Lower leg skin (tissue), 4 donors: ENCODE measurements around the gene THAP7. TPM values are rescaled to one million over a fixed set of nuclear protein-coding genes. Genes with fewer than 3 reads are reported as not detected.

Experiments
- DNase-seq, 2 donors: peaks; one replicate each; pipeline ENCODE4 v3.0.0-alpha.2; 2019; ENCODE audit warnings: low spot score in 2 of 2
- H3K4me3 ChIP-seq: fragments of 200-600 bp; sonication (generic); 2 replicates; pipeline ENCODE4 v1.5.1; 2017; ENCODE audit warnings: mild to moderate bottlenecking, low read depth; ENCODE audit not compliant: poor library complexity, severe bottlenecking
- POLR2A ChIP-seq, 2 donors: fragments of 450-650 bp; IDR thresholded peaks; one replicate each; pipeline ENCODE4 v1.6.1; 2016 to 2017; ENCODE audit warnings: antibody characterized with exemption in 2 of 2, mild to moderate bottlenecking in 1 of 2, moderate library complexity in 1 of 2
- WGBS, 2 donors: methylation state at CpG; one replicate each; pipeline ENCODE4 v1.1.5; 2018; 5-methylcytosine and 5-hydroxymethylcytosine counted together
- intact Hi-C: fragments of 100-400 bp; cut with DNase I; formaldehyde crosslinking; loops from one replicate; pipeline ENCODE4 v1.15.0; 2023; ENCODE audit warnings: low total_unique reads
- total RNA-seq, 4 donors: library from RNA; depleted of rRNA; stranded (reverse); fragments of >200 nt; gene quantifications; one replicate each; pipeline ENCODE4 v1.1.0, GENCODE V29; 2016
- TF ChIP-seq, protein P1 (sequence below), 3 donors: fragments of 450-650 bp; IDR thresholded peaks; one replicate each; pipeline ENCODE4 v1.5.1; 2016; ENCODE audit warnings: antibody characterized with exemption in 3 of 3, mild to moderate bottlenecking in 3 of 3, moderate library complexity in 2 of 3

The THAP7 gene
- total RNA-seq, 4 donors from 2014 or later = 23.3 to 48.2 (median 45.1) TPM

DNA sequence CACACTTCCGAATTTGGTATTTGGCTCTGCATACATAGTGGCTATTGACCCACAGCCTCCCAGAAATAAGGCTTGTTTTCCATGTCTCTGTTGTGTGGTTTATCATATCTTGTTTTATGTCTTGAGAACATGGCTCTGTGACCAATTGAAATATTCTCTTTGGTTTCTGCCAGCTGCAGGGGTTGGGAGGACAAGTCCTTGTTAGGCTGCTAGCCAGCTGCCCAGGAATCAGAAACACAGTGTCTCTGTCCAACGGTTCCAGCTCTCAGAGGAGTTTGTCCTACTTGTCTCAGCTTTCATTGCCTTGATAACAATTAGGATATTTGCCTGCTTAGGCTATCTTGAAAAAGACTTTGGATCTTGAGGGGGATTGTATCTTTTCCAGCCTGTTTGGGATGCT lies 36.5 kb upstream of the THAP7 start:
- intact Hi-C loops = no loop called here
- WGBS, 2 donors = 29 to 39% methylated on average over 2 of the region's 2 CpGs
- TF ChIP-seq POLR2A (IDR thresholded peaks at IDR 0.05) = no peak
- TF ChIP-seq, protein P1, sequence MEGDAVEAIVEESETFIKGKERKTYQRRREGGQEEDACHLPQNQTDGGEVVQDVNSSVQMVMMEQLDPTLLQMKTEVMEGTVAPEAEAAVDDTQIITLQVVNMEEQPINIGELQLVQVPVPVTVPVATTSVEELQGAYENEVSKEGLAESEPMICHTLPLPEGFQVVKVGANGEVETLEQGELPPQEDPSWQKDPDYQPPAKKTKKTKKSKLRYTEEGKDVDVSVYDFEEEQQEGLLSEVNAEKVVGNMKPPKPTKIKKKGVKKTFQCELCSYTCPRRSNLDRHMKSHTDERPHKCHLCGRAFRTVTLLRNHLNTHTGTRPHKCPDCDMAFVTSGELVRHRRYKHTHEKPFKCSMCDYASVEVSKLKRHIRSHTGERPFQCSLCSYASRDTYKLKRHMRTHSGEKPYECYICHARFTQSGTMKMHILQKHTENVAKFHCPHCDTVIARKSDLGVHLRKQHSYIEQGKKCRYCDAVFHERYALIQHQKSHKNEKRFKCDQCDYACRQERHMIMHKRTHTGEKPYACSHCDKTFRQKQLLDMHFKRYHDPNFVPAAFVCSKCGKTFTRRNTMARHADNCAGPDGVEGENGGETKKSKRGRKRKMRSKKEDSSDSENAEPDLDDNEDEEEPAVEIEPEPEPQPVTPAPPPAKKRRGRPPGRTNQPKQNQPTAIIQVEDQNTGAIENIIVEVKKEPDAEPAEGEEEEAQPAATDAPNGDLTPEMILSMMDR (IDR thresholded peaks at IDR 0.05) = no peak
- DNase-seq = no peak
- no peak overlapping the region for H3K4me3 ChIP-seq

DNA sequence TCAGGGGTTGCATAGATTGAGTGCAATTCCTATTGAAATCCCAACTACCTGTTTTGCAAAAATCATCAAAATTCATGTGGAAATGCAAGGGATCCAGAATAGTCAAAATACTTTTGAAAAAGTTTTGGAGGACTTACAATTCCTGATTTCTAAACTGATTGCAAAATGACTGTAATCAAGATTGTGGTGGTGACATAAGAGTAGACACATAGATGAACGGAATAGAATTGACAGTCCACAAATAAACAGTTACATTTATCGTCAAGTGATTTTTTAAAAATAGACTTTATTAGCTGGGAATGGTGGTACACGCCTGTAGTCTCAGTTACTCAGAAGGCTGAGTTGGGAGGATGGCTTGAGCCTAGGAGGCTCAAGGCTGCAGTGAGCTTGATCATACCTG lies 33.1 kb upstream of the THAP7 start:
- no peak overlapping the region for H3K4me3 ChIP-seq
- no peak for TF ChIP-seq POLR2A (IDR thresholded peaks at IDR 0.05)
- TF ChIP-seq, protein P1 (IDR thresholded peaks at IDR 0.05) = no peak
- 88 to 89% methylated on average over 3 of the region's 3 CpGs for WGBS, 2 donors
- DNase-seq = no peak
- intact Hi-C loops = no loop called here

DNA sequence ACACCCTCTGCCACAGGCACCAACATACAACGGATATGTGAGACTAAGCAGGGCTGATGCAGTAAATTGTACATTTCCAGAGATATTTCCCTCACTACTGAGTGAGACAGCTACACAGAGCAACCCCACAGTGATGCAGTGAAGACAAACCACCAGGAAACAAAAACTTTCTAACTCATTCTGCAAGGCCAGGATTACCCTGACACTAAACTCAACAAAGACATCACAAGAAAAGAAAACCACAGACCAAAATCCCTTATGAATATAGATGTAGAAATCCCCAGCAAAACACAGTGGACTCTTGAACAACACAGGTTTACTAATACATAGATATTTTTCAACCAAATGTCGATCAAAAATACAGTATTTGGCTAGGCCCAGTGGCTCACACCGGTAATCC lies 32.0 kb upstream of the THAP7 start:
- TF ChIP-seq, protein P1 (IDR thresholded peaks at IDR 0.05) = no peak
- no peak for TF ChIP-seq POLR2A (IDR thresholded peaks at IDR 0.05)
- WGBS, 2 donors = 71 to 78% methylated on average over 3 of the region's 3 CpGs
- no peak overlapping the region for H3K4me3 ChIP-seq
- DNase-seq = no peak
- intact Hi-C loops = no loop called here

DNA sequence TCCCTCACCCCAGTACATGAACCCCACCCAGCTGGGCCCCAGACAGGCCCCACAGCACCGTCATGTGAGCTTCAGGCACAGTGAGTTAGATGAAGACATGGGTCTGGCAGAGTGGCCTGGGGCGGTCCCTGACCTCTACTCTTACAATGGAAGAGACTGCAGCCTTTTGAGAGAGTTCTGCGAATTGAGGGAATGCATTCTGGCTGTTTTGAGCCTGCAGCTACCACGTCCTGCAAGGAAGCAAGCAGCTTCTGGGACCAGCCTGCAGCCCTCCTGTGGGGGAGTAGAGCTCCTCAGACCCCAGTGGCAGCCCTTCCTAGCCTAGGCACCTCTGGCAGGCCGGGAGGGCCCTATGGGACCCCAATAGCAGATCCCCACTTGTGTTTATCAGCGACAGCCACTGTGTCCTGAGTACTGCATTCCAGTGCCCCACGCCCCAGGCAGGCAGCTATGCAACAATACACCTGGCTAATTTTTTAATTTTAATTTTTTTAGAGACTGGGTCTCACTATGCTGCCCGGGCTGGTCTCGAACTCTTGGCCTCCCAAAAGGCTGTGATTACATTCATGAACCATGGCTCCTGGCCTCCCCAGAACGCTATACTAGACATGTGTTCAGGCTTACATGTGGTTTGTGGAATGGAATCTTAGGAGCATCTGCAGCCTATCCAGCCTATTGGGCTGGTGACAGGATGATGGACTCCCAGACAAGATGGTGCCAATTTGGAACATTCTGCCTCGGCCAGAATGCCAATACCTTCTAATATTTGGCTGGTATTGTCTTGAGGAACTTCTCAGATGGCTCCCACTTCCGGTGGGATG lies 31.2 kb upstream of the THAP7 start:
- DNase-seq = no peak
- TF ChIP-seq, protein P1 (IDR thresholded peaks at IDR 0.05) = no peak
- TF ChIP-seq POLR2A (IDR thresholded peaks at IDR 0.05) = no peak
- H3K4me3 ChIP-seq = no peak overlapping the region
- intact Hi-C loops = no loop called here
- 77 to 81% methylated on average over 12 of the region's 12 CpGs for WGBS, 2 donors

DNA sequence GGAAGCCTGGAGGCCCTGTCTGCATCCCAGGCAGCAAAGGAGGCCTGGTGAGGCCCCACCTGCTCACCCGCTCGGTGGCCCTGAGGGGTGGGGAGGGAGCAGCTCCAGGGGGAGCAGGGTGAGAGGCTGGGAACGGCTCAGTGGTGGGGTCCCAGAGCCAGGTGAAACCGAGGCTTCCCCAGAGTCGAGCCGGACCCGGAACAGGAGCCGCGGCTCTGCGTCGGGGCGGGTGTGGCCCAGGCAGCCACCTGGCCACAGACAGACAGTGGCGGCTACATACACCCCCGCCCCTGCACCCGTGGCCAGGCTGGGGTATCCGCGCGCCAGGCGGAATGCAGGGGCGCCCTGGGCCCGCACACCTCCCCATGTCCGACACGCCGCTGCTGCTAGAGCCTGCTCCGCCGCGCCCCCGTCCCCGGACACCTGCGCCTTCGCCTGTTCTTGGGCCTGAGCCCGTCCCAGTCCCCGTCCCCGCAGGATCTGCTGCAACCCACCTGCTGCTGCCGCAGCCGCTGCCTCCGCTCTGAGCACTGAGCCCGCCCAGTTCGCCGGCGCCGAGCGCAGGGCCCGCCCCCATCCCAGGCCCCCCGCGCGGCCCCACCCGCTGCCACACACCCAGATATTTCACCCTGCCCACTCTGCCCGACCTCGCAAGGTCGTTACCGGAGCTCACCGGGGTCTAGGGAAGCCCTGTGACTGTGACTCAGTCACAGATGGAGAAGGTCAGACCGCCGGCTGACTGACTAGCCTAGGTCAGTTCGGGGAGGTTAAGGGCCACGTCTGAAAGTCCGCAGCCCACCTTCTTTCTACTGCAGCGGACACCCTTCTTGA lies 30.3 kb upstream of the THAP7 start, which contains the start of gene SLC7A4:
TSS of gene SLC7A4 (minus strand) at position 525 of the 831 bp plus-strand sequence. CDS start 749 bp downstream, outside the sequence.
- no peak within 1 kb of the TSS for H3K4me3 ChIP-seq
- intact Hi-C loops = no loop called here
- WGBS, 2 donors = 12 to 15% methylated on average over 33 to 37 of the region's 59 CpGs
- no peak for DNase-seq
- TF ChIP-seq, protein P1 (IDR thresholded peaks at IDR 0.05) = no peak
- no peak for TF ChIP-seq POLR2A (IDR thresholded peaks at IDR 0.05)
